NOMO-1 (cell line): Measurements from ENCODE around the gene ADGB.

Experiments
- DNase-seq, 2 experiments: peaks; one replicate each; lab custom pipeline; 2025; ENCODE audit not compliant: unreplicated experiment in 2 of 2; lab: John Stamatoyannopoulos, UW

The ADGB gene

DNA sequence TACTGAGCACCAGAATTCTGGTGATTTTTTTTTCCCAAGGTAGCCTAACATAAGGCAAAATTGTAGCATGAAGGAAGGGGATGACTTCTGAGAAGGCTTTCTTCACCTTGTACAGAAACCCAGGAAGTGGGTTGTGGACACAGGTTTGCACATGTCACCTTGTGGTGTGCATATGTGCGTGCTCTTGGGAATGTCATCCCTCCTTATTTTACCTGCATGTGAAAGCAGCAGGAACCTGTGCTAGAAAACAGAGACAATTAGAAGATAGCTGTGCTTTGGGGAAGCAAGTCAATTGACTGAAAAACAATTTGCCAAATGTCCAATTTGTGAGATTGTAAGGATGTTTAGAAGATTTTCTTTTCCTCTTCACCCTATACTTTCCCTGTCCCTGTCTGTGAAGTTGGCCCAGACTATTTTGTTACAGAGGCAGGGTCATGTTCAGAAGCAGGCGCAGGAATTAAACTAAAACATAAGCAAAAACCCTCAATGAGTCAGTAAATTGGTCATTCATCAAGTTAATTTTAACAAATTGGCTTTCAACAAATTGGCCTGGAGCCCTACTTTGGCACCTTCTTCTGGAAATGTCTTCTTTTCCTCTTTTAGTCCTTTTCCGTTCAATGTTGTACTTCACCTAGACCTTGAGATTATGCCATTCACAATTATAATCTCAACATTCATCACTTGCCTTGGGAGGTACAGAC is 261.2 kb downstream of the ADGB start:
- DNase-seq, result no peak

- DNase-seq, result no peak
Observed at GRCh38 chr6:146860583-146860982, 261.8 kb downstream of the ADGB start.

- no peak for DNase-seq
Observed at GRCh38 chr6:146861029-146861563, 262.3 kb downstream of the ADGB start.

DNA sequence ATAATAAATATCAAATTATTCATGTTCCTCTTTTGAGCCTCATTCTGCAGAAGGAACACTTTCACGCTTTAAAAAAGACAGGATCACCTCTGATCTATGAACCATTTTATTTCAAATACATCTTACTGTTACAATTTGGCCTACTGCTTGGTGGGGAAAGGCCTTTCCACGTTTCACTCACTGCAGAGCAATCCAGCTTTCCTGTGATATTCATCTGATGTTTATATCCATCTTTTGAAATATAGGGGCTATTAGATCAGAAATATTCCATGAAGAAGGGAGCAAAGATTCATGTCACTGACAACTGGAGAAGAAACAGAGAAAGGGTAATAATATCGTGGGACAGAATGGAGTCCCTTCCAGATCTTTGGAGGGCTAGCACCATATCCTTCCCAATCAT is 262.9 kb downstream of the ADGB start:
- no peak for DNase-seq

- DNase-seq, result no peak
Observed at GRCh38 chr6:146862508-146862919, 263.7 kb downstream of the ADGB start.

GRCh38 chr6:146864300-146864699 is 265.5 kb downstream of the ADGB start:
- no peak for DNase-seq

DNA sequence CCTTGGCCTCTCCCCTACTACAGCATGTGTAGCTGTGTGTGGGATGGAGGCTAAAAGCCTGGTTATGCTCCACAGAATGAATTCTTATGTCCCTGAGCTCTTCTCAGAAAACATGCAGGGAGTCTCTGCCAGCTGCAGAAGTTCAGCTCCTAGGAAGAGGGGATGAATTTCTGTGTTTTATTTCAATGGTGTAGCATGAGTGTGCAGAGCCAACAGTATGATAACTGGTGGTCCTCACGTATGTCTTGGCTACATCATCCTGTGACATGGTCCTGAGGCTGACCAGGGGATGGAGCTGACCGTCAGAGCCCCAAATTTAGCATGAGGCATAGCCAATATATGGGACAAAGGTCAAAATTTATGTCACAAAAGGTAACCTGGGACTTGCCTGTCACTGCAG is 266.1 kb downstream of the ADGB start:
- DNase-seq, result no peak
